ENCODE results near the gene MAP2K7.

The MAP2K7 gene

DNA sequence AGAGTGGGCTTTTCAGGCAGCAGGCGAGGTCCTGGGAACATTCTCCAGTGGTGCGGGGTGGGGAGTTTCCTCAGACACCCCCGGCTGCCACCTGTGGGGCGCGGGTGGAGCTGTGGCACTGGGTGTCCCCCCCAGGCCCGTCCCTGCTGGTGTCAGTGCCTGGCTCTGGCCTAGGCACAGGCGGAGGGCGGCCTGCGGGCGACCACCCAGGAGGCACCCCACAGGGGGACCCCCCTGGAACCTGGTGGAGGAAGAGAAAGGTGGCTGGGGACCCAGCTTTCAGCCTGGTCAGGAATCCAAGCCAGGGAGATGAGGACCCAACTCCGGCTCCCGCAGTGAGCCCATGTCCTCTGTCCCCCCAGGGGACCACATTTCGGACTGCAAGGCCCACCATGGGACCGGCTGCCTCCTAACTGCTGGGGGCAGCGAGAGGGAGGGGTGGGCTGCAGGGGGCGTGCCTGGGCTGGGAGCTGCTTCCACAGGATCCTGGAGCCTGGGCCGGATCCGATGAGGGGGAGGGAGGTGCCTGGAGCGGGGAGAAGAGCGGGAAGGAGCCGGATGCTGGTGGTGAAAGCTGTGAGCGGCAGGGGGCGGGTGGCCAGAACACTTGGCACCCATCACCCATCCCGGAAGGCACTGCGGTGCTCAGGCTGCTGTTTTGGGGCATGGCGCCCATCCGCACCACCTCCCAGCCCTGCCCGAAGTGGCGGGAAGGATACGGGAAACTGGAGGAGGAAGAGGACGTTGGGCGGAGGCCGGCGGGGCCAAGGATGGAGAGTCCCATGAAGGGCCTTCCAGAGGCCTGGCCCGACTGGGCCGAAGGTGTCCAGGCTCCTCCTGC, 27.8 kb downstream of the MAP2K7 start:
- no peak overlapping the region for H3K27ac ChIP-seq
- TF ChIP-seq CTCF (conservative IDR thresholded peaks at IDR 0.05), result no peak
- no peak for TF ChIP-seq ZFX (IDR thresholded peaks at IDR 0.05)

- TF ChIP-seq ZFX (IDR thresholded peaks at IDR 0.05) (no peak), CTCF (conservative IDR thresholded peaks at IDR 0.05) (no peak)
- no peak overlapping the region for H3K27ac ChIP-seq
Measured at GRCh38 chr19:7932276-7932929, 28.7 kb downstream of the MAP2K7 start.

DNA sequence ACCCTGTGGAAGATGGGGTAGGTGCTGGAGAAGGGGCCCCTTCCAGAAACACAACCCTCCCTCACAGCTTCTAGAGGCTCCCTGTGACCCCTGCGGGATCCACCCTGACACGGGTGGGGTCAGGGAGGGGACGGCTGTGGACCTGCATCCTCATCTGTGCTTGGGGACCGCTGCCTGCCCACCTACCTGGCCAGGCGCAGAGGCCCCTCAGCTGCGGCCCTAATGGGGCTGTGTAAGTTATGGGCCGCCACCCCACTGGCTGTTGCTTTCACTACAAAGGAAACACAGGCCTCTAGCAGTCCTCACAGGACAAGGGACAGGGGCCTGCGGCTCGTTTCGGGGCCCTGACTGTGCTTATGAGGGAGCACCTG, 29.2 kb downstream of the MAP2K7 start:
- H3K27ac ChIP-seq, result no peak overlapping the region
- TF ChIP-seq ZFX (IDR thresholded peaks at IDR 0.05) (no peak), CTCF (conservative IDR thresholded peaks at IDR 0.05) (no peak)

DNA sequence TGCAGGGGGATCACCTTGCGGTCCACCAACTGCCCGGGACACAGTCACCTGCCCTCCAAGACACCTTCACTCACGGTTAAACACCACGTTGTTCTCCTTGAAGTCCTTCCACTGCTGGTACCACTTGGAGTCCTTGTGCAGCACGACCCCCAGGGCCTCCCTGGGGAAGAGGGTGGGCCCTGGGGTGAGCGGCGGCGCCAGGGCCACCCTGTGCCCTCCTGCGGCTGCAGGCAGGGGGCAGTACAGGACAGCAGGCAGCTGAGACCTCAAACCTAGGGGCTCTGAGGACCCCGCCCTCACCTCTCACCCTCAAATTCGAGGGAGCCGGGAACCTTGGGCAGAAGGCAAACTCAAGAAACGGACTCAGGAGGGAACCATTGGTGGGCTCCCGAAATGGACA, 29.7 kb downstream of the MAP2K7 start:
- TF ChIP-seq ZFX (IDR thresholded peaks at IDR 0.05), result no peak
- no peak overlapping the region for H3K27ac ChIP-seq

GRCh38 chr19:7933828-7934725, 30.4 kb downstream of the MAP2K7 start:
- TF ChIP-seq ZFX (IDR thresholded peaks at IDR 0.05) (no peak), CTCF (conservative IDR thresholded peaks at IDR 0.05) (no peak)
- no peak overlapping the region for H3K27ac ChIP-seq

GRCh38 chr19:7934766-7935165, 31.1 kb downstream of the MAP2K7 start:
- TF ChIP-seq CTCF (conservative IDR thresholded peaks at IDR 0.05) (no peak), ZFX (IDR thresholded peaks at IDR 0.05) (no peak)
- H3K27ac ChIP-seq, result no peak overlapping the region

GRCh38 chr19:7940841-7941240, 37.2 kb downstream of the MAP2K7 start:
- H3K27ac ChIP-seq, result no peak overlapping the region

More at GRCh38 chr19:7940841-7941240, 37.2 kb downstream of the MAP2K7 start:
- TF ChIP-seq CTCF (conservative IDR thresholded peaks at IDR 0.05) (no peak), ZFX (IDR thresholded peaks at IDR 0.05) (no peak)
